ENCODE data around the gene LCE1E.

The LCE1E gene

DNA sequence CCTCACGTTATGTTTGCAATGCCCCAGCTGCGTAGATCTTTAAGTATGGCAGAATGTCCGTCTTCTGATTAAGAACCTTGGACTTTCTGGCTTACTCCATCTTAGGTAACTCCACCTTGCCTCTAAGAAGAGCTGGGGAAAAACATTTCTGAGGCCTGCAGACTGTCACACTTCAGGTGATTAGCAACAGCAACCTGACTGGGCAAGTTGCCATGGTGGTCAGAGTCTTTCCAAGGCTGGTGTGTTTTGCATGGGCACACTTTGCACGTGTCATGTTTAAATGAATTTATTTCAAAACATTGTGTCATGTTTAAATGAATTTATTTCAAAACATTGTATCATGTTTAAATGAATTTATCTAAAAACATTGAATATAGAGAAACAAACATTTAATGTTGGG is 27.4 kb upstream of the LCE1E start:
- in situ Hi-C loops (cut with HindIII; ENCODE audit: low sequenced_read_pairs): no loop called here
- TF ChIP-seq, protein P1, sequence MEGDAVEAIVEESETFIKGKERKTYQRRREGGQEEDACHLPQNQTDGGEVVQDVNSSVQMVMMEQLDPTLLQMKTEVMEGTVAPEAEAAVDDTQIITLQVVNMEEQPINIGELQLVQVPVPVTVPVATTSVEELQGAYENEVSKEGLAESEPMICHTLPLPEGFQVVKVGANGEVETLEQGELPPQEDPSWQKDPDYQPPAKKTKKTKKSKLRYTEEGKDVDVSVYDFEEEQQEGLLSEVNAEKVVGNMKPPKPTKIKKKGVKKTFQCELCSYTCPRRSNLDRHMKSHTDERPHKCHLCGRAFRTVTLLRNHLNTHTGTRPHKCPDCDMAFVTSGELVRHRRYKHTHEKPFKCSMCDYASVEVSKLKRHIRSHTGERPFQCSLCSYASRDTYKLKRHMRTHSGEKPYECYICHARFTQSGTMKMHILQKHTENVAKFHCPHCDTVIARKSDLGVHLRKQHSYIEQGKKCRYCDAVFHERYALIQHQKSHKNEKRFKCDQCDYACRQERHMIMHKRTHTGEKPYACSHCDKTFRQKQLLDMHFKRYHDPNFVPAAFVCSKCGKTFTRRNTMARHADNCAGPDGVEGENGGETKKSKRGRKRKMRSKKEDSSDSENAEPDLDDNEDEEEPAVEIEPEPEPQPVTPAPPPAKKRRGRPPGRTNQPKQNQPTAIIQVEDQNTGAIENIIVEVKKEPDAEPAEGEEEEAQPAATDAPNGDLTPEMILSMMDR (IDR thresholded peaks at IDR 0.05; ENCODE audit: low read depth, low read length, missing control alignments): no peak
- H3K4me3 ChIP-seq (ENCODE audit: low read depth, low read length): no peak overlapping the region
- DNase-seq (ENCODE audit: low read depth): no peak

GRCh38 chr1:152759453-152760173 is 26.4 kb upstream of the LCE1E start:
- TF ChIP-seq, protein P1 (IDR thresholded peaks at IDR 0.05; ENCODE audit: low read depth, low read length, missing control alignments): no peak
- in situ Hi-C loops (cut with HindIII; ENCODE audit: low sequenced_read_pairs): no loop called here
- no peak for DNase-seq (ENCODE audit: low read depth)
- H3K4me3 ChIP-seq (ENCODE audit: low read depth, low read length): no peak overlapping the region

GRCh38 chr1:152760551-152761190 is 25.4 kb upstream of the LCE1E start:
- no peak overlapping the region for H3K4me3 ChIP-seq (ENCODE audit: low read depth, low read length)
- no peak for DNase-seq (ENCODE audit: low read depth)
- in situ Hi-C loops (cut with HindIII; ENCODE audit: low sequenced_read_pairs): no loop called here
- TF ChIP-seq, protein P1 (IDR thresholded peaks at IDR 0.05; ENCODE audit: low read depth, low read length, missing control alignments): no peak

GRCh38 chr1:152761609-152762213 is 24.3 kb upstream of the LCE1E start:
- H3K4me3 ChIP-seq (ENCODE audit: low read depth, low read length): no peak overlapping the region
- DNase-seq (ENCODE audit: low read depth): no peak
- TF ChIP-seq, protein P1 (IDR thresholded peaks at IDR 0.05; ENCODE audit: low read depth, low read length, missing control alignments): no peak
- in situ Hi-C loops (cut with HindIII; ENCODE audit: low sequenced_read_pairs): no loop called here

DNA sequence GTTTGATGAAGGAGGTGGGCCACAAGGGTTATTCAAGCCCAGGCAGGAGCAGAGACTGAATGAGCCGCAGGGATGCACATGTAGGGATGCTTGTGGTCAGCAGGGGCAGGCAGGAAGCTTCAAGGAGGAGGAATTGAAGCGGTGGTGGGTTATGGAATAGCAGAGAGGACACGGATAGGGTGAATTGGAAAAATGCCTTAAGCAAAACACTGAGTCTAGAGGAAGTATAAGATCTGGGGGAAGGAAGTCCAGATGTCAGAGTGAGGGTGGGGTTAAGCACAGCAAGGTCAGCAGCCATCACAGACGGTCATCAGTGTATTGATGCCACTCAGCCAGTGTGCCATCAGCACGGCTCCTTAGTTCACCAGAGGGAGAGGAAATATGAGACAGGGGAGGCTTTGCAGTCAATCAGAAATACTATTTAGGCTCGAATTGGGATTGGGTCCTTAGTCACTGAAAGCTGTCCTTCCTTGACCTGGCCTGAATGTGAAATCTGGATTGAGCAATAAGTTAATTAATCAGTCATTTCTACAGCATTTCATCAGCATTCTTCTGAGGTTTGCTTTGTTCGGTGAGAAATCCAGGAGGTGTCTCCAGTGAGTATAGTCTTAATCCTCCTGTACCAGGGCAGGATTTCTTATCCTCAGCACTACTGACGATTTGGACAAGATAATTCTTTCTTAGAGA is 17.1 kb upstream of the LCE1E start:
- no peak overlapping the region for H3K4me3 ChIP-seq (ENCODE audit: low read depth, low read length)
- DNase-seq (ENCODE audit: low read depth): no peak
- in situ Hi-C loops (cut with HindIII; ENCODE audit: low sequenced_read_pairs): no loop called here
- TF ChIP-seq, protein P1 (IDR thresholded peaks at IDR 0.05; ENCODE audit: low read depth, low read length, missing control alignments): no peak

GRCh38 chr1:152770411-152770810 is 15.6 kb upstream of the LCE1E start:
- in situ Hi-C loops (cut with HindIII; ENCODE audit: low sequenced_read_pairs): no loop called here
- no peak for DNase-seq (ENCODE audit: low read depth)
- H3K4me3 ChIP-seq (ENCODE audit: low read depth, low read length): no peak overlapping the region
- TF ChIP-seq, protein P1 (IDR thresholded peaks at IDR 0.05; ENCODE audit: low read depth, low read length, missing control alignments): no peak
